GM19023 (cell line): ENCODE results near the gene DDX11.
"Not testable (repeated sequence)": the region's sequence is repeated elsewhere in the genome, so short reads cannot be mapped to it uniquely, and the experiment has no call there.

Experiments used
- ATAC-seq: cut with Tn5 transposase; IDR thresholded peaks from one replicate; pipeline ENCODE4 v1.9.1; 2021; ENCODE audit warnings: mild to moderate bottlenecking, moderate library complexity; ENCODE audit not compliant: unreplicated experiment

The DDX11 gene

DNA sequence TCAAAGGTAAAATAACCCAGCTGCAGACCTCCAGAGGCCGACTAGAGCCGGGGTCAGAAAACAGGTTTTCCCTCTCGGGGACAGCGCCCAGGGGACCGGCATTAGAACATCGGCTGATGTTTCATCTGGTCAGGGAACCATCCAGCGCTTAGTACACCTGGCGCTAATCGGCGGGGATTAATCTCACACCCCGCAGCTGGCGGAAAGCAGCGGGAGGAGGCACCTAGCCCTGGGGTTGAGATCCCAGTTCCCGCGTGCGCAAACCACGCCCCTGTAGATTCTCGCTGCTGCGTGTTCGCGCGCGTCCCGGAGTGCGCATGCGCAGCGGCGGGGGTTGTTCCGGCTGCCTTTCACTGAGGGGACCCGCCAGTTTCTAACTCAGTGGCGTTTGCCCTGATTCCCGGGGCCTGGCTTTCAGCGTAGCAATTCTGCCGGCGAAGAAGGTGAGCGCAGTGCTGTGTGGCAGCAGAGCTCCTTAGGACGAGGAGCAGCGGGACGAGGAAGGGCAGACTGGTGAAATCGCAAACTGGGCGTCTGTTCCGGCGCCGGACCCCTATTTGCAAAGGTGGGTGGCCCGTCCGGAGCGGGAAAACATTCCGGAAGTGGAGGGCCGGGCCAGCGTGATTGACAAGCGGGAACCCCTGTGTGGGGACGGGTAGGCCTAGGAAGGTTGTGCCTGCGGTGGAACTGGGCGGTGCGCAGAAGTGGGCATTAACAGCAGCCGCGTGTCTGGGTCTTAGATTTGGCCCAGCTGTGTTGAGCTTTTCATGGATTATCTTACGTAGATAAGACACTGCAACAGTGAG is at the start of gene DDX11:
Gene DDX11, plus strand, starts transcription at position 334 of the 806 bp plus-strand sequence. CDS start 4,534 bp downstream, outside the sequence.
- ATAC-seq = peak; percentile 96

DNA sequence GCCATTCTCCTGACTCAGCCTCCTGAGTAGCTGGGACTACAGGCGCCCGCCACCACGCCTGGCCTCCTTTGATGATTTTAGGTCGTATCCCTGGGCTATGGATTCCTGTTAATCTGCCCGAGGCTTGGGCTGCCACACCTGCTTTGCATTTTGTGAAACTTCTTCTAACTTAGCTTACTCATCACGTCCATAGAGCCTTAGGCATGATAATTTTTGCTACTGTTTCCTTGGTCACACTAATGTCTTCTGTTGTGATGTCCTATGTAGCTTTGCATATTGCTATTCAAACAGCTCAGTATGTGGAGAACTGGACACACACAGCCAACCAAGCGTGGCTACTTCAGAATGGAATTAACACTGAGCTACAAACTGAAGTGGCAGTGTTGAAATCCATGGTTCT is 47.5 kb upstream of the DDX11 start:
- ATAC-seq = no peak

DNA sequence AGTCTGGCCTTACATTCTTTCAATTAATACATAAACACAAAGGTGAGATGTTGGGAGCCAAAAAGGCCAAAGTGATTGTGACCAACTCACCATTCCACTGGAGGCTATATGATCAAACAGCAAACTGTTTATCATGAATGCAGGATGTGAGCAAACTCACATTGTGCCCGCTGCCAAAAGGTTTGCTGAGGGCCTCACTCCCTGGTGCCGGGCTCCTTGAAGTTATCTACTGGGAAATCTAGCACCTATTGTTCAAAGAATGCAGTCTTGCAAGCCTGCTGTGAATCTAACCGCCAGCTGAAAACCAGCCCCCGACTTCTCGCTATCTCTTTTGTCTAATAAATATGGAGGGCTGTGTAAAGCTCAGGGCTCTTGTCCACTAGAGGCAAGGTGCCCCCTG is 46.7 kb upstream of the DDX11 start:
- not testable (repeated sequence) for ATAC-seq

DNA sequence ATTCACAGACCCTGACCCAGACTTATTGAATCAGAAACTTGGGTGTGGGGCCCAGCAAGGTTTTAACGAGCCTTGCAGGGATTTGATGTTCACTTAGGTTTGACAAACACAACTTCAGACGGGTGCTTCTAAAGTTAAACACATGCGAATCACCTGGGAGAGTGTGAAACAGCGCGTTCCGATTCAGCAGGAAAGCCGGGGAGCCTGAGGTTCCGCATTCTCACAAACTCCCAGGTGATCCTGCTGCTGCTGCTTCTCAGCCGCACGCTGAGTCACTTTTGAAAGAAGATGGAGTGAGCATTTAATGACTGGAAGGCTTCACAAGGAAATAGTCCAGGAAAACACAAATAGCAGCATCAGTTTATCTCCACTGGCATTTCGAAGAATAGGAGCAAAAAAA is 44.2 kb upstream of the DDX11 start:
- ATAC-seq = no peak

DNA sequence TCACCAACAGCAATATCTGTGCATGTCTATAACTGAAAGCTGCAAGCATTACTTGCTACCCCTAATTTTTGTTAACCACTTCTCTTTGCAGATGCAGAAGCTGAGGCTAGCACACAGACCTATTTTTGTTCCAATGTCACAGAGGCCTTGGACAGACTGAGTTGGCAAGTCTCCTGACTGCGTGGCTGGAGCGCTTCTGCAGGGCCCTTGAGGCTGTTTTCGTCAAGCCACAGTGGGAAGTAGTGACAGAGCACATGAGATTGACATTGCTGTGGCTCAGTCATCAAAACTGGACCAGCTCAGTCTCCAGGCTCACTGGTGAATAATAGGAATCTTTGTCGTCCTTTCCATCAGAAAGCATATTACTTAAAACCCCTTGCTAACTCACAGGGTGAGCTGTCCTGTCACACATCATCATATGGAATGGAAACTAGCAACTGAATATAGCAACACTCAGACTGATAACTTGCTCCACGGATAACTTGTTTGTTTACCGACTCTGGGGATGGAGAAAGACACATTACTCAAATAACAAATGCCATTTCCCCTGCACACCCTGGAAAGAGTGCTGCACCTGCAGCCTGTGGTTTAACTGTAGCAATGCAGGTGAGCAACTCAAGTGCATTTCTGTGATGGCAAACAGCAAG is 43.6 kb upstream of the DDX11 start:
- ATAC-seq = no peak

DNA sequence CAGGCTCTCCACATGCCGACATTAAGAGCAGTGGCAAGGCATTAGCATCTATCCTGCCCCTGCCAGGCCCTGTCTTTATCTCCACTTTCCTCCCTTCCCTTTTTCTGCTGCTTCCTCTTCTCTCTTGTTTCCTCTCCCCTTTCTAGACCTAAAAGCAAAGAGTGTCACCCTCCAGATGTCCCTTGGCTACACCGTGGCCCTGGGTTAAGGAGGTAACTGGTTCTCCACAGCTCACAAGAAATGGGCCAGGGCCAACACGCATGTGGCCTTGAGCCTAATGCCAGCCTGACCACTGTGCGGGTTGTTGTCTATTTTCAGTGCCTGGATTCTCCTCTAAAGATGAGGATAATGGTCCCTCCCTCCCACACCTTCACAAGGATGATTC is 41.7 kb upstream of the DDX11 start:
- no peak for ATAC-seq

DNA sequence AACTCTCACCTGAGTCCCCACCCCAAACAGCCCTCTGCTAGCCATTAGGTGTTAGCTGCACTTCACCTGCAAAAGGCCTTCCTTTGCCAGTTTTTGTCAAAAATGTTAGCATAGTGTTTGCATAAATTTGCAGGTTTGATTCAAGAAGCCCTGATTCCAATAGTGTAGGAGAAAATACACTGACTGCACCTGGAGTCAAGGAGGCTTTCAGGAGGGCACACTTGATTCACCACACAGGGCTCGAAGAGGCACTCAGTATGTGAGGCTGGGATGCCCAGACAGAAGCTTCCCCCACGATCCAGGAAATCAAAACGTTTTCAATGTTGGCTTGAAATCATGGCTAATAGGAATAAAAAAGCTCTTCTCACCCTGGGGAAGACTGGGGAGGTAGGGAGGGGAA is 40.5 kb upstream of the DDX11 start:
- ATAC-seq = no peak

DNA sequence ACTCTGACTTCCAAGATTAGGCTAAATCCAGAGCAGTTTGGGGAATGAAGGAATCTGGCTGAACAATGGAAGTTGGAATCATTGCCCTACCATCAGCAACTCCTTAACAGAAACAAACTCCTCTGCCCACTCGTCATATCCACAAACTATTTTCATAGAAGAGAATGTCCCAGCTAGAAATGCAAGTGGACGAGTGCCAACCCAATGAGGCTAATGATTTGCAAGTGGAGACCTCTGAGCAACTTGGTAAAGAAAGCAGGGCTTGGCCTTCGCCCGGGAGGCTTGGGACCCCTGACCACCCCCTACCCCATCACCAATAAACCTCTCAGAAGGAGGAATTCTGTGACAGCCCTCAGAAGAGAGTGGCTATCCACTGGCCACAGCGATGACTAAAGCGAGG is 40.0 kb upstream of the DDX11 start:
- ATAC-seq = no peak

DNA sequence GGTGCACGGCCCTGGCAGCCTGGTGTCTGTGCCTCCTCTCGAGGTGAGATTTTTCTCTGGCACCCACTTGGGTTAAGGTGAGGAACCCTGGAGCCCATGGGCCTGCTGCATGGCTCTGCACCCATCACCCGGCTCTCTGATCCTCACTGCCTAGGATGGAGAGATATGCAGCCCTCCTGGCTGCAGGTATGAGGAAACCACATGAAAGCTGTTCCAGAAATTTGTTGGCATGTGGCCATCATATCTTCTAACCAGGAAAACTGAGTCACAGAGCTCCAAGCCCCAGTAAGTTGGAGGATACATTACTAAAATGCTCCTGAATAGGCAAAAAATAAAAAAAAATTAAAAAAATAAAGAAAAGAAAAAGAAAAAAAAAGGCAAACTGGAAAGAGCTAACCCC is 39.3 kb upstream of the DDX11 start:
- no peak for ATAC-seq

DNA sequence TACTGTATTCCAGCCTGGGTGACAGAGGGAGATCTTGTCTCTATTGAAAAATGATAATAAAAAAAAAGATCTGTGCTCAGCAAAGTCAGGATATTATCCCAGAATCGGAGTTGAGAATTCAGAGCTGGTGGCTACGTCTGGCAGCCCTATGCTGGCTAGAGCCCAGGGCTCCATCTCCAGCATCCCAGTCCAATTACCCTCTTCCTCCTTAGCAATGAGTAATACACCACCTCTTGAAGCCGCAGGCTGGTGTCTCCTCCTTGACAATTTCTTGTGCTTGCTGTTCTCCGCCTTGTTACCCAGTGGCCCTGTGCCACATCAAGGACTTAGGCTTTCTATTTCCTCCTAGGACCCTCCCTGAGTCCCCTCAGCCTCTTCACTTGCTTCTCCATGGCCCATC is 38.4 kb upstream of the DDX11 start:
- ATAC-seq = no peak

DNA sequence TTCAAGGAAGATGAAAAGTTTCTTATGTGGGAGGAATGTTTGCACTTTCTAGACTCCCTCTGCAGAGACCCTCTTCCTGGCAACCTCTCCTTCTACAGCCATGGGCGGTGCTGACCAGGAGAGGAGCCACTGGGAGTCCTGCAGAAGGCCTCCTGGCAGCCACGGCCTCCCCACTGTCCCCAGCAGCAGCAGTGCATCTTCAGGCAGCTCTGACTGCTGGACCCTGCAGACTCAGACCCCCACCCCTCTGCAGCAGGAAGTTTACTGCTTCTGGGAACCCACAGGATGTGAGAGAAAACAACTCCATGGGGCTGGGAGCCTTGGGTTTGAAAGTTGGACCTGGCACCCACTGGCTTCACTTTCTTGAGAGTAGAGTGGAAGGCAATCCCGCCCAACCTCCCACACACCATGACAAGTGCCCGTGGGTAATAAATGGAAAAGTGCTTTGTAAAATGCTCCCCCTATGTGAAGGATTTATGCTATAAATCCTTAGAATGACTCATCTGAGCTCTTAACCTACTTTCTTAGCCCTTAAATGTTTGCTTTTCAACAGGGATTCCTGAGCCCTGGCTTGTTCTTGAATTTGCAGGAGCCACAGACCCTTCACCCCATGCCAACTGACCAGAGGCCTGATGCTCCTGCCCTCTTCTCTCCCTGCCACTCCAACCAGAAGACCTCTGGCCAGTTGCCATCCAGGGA is 37.5 kb upstream of the DDX11 start:
- no peak for ATAC-seq

DNA sequence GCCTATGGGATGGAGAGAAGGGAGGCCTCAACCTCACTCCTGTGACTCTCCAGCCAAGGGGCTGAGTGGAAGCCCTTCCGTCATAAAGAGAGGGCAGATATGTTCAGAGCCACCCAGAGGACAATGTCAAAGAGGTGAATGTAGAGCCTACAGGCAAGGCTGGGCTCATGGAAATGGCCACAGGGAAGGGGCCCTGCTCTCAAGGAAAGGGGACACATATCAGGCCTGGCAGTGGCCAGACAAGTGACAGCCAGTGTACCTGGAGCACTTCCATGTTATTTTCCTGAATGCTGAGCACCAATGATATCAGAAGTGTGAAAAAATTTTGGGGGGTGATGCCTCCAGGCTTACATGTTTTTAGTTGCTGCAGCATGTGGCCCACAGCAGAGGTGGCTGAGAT is 36.6 kb upstream of the DDX11 start:
- ATAC-seq = no peak

DNA sequence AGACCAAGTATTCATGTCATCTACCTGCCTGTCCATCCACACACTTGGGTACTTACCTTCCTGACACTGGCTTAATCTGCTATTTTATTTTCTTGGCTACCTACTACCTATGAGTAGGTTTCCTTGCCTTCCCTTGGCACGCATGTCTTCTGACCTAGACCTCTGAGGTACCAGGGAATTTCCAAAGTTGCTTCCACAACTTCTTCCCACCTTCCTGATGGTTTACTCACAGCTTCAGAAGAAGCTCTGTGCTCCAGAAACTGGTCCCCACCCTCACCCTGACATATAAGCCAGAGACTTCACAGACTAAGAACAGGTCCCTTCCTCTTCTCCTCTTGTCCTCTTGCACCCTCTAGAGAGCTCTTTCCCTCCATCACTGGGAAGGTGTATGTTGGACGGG is 35.7 kb upstream of the DDX11 start:
- ATAC-seq = no peak

DNA sequence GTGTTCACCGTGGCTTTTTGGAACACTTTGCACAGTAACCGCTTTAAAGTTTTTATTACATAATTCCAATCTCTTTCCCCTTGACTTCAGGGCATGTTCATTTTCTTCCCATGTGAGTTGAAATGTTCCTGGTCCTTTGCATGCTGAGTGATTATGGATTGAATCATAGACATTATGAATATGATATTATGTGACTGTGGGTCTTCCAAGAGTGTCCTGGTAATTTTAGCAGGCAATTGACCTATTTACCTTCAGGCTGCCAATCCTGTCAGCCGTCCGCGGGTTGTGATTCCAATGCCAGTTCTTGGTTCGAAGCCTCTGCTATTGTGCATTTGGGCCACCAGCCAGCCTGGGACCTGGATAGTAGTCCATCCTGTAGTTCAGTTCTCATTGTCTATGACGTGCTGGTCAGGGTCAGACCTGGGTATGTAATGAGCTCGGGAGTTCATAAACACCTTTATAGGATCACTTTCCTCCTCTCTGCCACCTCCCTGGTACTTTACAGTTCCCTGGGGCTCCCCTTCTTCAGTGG is 32.6 kb upstream of the DDX11 start:
- ATAC-seq = no peak

DNA sequence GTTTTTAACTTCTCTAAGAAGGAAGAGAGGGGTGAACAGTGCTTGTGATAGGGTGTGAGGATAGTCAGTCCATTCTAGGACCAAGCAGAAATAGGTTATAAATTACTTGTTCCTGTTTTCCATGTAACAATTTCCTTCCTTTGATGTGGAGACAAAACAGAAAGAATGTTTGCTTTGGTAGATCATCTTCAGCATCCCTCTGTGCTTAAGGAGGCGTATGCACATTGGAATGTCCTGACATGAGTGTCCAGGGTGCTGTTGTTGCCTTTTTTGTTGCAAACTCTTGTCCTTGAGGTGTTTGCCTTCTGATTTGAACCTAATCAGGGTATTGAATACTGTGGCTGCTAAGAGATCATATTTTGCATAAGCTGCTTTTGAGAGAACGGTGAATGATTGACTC is 23.5 kb upstream of the DDX11 start:
- ATAC-seq = not testable (repeated sequence)

DNA sequence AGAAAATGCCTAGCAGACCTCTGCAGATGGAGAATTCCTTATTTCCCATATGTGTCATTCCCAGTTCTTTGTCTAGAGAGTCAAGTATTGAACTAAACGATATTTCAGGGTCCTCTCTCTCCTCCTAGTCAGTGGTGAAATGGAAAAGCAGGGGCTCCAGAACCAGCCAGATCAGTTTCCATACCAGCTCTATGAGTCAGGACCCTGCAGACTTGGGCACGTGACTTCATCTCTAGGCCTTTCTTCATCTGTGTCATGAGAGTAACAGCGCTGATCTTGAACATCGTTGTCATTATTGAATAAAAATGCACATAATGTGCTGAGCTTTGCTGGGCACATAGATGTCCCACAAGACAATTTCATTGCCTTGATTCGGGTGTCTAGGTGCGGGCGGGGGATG is 23.1 kb upstream of the DDX11 start:
- not testable (repeated sequence) for ATAC-seq

DNA sequence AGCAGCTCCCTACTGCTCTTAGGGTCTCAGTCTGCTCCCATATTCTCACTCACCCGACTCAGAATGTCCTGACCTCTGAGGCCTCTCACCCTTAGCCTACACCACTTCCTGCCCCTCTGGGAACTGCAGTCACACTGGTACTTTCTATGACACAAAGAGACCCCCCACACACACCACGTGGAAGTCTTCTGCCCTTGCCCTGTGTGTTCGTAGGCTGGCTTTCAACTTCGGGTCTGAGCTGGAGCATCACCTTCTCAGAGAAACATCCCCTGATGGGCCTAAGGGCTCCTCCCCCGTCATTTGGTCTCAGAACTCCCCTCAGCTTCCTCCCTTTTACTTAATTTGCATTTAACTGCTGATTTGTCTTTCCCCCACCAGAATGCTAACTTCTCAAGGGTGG is 22.0 kb upstream of the DDX11 start:
- ATAC-seq = peak; percentile 81

DNA sequence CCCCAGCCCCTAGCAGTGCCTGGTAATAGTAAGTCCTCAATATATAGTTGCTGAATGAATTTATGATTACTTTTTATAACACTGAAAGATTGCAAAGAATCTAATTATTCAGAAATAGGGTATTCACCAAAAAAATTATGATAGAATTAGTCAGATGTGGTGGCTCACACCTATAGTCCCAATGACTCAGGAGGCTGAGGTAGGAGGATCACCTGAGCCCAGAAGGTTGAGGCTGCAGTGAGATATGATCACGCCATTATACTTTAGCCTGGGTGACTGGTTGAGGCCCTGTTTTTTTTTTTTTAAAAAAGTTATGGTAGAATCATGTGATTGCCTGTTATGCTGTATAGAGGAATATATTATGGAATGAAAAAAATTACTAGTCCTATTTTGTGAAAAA is 21.5 kb upstream of the DDX11 start:
- ATAC-seq = peak; percentile 11

DNA sequence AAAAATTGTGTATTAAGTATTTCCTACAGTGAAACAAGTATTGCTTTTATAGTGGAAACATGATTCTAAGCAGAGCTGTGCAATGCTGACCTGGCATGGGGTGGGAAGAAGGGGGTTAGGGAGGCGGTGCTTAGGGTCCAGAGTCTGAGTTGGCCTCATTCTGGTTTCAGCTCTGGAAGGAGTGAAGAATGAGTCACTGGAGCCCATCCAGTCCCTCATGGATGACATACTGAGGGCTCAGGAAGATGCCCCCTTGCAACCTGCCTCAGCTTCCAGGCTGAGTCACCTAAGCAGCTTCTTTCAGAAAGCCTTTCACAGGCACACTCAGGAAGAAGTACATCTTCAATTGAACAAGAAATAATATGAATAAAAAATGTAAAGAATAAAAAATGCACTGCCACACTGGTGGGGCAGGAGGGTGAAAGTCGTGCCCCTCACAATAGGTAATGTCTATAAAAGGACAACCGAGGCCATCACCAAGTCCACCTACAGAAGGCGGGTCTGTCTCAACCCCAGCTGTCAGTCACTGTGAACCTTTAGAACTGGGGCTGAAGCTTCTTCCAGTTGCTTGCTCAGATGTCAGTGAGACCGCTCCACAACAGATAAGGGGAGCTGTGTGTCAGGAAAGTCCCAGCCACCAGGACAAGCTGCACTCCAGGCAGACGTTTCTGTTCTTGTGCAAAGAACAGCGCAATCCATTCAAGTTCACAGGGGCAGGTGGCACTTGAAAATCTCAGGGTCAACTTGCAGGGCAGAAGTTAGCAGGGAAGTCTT is 20.8 kb upstream of the DDX11 start:
- ATAC-seq = not testable (repeated sequence)

DNA sequence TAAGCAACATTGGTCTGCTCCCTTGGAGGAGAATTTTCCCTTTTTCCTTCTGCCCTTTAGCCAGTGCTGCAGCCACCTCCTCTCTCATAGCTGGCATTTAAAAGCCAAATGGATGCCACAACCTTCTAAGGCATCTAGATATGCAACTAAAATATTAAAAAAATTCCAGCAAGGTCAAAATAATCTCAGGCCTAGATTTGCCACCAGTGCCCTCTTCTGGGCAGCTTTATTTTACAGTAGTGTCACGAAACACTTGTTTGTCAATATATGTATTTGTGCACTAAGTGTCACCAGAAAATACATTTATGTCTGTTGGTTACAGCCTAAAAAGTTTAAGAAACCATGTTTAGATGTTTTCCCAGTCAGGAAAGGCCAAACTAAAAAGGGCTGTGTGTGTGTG is 19.7 kb upstream of the DDX11 start:
- ATAC-seq = not testable (repeated sequence)

DNA sequence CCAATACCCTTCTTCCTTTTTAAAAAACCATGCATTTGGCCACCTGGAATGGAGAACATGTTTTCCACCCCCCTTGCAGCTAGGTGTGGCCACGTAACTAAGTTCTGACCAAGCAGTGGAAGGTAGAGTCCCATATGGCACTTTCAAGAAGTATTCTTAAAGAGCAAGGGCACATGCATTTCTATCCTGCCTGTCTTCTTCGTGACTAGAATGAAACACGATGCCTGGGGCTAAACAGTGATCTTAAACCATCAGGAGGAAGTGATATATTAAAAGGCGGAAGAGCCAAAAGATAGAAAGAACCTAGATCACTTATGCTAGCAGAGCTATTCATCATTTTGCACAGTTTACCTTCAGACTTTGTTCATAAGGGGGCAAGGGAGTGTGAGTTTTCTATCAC is 16.0 kb upstream of the DDX11 start:
- no peak for ATAC-seq
